NK-92 (cell line): ENCODE measurements around the gene INAFM2.

ENCODE experiments used
- DNase-seq: peaks from one replicate; lab custom pipeline; 2025; ENCODE audit not compliant: unreplicated experiment; lab: John Stamatoyannopoulos, UW

The INAFM2 gene

DNA sequence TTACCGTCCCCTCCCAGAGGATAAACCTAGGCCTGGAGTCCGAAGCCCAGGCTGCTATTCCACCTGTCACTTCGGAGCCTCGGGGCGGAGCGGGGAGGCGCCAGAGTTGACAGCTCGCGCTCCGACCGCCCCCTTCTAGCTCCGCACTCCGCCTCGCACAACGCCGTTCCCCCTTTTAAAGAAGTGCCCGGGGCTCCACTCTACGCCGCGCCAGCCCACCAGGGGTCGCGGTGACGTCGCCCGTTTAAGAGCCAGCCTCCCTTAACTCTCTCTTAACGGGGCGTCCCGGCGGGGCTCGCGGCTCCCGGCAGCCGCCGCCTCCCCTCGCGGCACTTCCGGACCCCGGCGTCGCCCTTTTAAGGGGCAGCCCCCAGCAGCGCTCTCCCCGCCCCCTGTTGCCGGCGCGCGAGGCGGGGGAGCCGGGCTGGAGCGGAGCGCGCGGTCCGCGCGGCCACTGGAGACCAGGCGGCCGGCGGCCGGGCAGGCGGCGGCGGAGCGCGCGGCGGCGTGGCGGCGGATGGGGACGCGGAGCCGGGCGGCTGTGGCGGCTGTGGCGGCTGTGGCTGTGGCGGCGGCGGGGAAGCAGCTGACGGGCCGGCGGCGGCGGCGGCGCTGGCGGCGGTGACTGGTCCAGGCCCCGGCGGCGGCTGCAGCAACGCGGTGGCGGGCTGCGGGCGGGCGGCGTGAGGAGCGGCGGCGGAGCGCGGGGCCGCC lies at the start of gene INAFM2:
INAFM2 (plus strand) TSS at position 454 of the 714 bp plus-strand sequence. CDS start 364 bp downstream, outside the sequence.
- peak; percentile 37 for DNase-seq

DNA sequence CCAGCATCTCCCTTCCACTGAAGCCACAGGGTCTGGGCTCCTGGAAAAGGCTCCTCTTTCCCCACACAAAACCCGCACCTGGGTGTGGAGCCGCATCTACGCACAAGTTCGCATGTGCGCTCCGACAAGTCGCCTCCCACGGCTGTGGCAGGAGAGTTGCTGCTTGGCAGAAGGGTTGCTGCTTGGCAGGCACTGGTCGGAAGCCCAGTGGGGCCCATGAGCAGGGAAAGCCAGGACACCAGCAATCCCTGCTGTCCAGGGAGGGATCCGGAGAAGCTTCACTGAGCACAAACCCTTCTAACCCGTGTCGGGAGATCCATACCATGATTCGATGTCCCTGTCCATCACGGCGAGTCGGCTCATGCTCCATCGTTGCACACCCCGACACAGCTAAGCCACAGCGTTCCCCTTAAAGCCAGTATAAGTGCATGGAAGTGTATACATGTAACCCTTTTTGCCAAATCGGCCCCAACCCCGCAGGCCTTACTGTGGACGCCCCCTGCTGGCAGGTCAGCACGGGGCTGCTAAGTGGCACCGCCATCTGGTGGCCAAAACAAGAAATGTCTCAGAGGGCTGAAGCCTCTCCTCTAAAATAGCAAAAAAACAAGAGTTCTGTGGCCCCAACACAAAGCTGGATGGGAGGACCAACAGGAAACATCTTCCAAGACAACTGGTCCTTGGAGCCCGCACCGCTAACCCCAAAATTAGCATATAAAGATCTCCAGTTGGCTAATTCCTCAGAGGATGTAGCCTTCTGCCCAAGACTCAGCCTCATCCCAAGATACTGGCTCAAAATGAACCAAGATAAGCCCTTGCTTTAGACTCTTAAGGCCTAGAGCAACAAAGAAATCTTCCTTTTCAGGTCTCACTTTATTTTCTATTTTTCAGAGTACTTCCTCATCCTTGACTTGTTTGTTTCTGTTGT lies 48.9 kb upstream of the INAFM2 start:
- DNase-seq: peak; percentile 19

DNA sequence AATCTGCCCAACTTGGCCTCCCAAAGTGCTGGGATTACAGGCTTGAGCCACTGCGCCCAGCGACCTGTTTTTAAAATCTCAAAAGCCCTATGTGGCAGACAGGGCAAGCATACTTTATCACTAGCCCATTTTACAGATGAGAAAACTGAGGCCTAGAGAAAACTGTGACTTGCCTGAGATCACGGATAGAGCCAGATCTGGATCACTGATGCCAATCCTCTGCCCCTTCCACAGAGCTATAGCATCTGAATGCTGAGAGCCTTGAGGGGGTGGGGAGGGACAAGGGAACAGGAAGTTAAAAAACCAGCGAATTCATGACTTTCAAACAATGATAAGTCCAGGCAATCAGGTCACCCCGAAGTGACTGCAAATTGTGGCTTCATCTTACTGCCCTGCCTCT lies 48.0 kb upstream of the INAFM2 start:
- DNase-seq: no peak

DNA sequence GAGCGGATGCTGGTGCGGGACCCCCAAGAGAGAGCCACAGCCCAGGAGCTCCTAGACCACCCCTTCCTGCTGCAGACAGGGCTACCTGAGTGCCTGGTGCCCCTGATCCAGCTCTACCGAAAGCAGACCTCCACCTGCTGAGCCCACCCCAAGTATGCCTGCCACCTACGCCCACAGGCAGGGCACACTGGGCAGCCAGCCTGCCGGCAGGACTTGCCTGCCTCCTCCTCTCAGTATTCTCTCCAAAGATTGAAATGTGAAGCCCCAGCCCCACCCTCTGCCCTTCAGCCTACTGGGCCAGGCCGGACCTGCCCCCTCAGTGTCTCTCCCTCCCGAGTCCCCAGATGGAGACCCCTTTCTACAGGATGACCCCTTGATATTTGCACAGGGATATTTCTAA lies 47.5 kb upstream of the INAFM2 start:
- no peak for DNase-seq

DNA sequence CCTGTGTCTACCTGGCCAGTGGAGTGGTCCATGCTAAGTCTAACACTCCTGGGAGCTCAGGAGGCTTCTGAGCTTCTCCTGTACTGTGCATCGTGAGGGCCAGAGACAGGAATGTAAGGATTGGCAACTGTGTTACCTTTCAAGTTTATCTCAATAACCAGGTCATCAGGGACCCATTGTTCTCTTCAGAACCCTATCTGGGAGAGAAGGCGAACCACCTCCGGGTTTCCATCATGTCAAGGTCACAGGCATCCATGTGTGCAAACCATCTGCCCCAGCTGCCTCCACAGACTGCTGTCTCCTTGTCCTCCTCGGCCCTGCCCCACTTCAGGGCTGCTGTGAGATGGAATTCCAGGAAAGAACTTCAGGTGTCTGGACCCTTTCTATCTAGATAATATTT lies 46.6 kb upstream of the INAFM2 start:
- DNase-seq: no peak

DNA sequence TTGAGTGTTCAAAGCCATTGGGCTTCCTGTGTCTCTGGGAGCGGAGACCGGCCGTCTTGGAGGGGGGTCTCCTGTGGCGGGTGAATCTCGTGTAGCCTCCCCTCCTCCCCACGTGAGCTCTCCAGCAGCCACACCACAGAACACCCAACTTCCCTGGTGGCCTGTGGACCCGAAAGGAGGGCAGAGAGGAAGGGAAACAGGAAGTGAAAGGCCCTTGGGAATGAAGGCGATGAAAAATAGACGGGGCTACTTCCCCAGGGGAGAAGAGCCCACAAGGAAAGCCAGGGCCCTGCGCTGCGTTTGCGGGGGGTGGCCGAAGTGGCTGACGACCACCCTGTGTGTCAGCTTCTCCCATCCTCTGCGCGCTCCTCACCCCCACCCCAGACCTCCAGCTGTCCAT lies 46.0 kb upstream of the INAFM2 start:
- no peak for DNase-seq

DNA sequence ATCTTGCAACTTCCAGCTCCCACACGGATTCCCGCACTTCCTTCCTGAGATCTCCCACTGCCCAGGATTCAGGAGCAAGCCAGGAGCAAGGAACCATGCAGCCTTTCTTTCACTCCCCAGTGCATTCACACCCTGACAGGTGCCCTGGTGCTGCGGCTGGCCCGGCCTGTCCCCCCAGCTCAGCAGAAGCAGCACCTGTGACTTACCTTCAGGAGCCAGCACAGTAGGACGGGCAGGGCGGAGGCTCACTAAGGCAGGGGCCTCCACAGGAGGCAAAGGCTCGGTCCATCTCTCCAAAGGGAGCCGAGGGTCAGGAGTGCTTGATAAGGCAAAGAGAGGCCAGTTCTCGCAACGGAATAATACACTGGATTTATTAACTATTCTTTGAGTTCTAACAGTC lies 45.5 kb upstream of the INAFM2 start:
- DNase-seq: no peak

DNA sequence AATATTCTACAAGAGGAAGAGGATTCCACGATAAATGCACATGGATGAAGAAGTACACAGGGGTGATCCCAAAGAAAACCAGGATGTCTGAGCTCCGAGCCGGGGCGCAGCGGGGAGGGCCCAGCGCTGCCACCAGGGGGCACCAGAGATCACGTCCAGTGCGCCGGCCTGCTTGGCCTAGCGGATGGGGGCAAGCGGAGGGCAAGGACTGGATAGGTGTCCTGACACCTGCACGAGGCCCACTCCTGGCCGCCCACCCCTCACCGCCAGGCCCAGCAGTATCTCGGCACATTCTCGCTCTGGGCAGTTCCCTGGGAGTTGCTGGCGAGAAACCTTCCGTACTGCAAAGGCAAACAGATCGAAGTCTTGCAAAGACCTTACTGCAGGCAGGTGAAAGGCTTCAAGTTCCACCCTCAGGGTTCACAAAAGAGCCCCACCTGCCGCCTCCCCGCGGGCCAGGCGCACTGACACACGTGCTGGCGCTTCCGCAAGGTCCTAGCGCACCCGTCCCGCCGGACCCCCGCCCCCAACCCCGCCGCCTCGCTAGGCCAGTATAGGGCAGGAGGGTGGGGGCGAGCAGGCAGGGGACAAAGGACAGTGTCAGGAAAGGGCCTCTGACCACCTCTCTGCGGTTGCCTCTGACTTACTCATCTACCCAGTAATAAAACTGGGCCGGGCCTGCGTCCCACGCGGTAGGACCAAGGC lies 43.9 kb upstream of the INAFM2 start:
- no peak for DNase-seq

DNA sequence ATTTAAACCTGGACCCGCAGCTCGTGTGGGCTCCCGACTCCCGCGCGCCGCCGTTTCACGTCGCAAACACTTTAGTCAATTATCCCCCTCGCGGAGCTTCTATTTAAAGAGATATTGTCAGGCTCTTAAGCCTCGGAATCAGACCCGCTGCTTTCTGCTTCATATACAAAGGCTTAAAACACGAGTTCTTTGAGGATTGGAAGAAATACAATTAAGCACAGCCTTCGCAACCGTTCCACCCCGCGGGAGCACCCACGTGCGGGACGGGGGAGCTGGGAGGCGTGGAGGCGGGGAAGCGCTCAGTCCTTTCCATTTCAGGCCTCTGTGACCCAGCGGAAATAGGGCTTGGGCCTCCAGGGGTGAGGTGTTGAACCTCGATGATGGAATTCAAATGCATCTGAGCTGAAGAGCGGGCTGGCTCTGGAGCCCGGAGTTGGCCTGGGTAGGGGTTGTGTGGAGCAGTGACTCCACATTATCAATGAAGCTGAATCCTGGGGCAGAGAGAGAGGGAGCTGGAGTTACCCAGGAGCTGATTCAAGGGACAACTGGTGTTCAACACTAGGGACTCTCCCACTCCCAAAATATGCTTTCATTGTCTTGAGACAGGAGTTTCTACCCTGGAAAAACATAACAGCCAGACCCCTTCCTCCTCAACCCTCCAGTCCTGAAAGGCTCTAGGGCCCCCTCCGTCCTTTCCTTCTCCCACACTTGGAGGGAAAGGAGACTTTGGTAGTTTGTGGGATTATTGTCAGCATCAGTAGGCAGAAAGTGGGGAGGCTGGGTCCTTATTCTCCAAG lies 43.0 kb upstream of the INAFM2 start:
- no peak for DNase-seq

DNA sequence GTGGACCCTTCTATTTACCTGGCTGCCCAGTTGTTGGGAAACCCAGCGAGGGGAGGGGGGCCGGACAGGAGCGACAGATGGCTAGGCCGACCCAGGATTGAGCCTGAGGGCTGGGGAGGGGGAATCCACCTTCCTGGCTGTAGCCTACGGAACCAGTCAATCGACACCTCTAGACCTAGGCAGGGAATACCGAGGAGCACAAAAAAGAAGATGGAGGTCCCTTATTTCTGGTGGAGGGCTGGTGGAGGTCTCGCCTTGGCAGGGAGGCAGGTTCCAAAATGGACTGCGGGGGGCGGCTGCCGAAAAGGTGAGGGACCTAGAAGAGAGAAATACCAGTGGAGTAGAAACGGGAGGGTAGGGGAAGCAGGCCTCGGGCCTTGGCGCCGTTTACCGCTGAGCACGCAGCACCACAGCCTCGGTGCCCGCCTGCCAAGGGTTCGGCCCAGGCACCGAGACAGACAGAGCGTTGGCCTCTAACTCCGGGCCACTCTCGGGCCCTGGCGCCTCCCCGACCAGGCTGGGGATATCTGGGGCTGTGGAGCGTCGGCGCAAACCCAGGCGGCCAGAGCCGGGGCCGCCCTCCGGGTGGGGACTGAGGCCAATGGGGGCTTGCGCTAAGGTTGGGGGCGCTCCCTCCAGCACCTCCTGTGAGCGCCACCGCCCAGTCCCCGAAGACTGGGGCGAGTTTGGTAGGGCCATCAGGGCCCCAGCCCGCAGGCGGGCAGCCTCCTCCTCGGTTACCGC lies 42.3 kb upstream of the INAFM2 start:
- no peak for DNase-seq

DNA sequence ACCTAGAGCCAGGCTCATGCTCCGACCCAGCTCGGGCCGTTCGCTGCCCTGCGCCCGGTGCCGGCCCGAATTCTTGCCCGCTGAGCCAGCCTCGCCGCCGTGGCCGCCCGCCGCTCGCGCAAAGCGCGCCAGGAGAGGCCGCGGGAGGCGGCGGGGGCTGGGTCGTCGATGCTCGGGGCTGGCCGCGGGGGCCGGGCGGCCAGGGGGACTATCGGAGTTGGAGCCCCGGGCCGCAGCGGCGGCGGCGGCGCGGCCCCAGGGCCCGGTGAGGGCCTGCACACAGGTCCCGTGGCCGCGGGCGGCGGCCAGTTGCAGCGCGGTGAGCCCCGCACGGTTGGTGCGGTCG lies 41.7 kb upstream of the INAFM2 start:
- no peak for DNase-seq

DNA sequence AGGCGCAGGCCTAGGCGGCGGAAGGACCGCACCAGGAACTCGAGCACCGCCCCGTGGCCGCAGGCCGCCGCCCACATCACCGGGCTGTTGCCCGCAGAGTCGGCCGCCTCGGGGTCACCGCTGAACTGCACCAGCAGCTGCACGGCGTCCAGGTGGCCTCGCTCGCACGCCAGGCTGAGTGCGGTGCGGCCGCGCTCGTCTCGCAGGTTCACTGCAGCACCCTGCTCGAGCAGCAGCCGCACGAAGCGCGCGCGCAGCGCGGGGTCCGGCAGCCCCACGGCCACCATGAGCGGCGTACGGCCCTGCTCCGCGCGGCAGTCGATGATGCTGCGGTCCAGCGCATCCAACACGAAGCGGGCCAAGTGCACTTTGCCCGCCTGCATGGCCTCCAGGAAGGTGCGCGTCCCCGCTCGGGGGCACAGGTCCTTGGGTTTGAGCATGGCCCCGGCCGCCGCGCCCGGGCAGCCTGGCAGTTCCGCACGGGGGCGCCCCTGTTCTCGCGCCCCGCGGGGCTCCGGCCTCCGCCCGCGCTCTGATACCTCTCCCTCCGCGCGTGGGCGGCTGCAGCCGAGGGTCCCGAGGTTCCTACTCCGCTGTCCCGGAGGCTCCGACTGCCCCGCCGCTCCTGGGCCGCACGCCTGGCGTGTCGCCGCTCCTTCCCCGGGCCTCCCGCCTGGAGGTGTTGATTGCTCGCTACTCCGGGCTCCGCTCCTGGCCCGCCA lies 41.2 kb upstream of the INAFM2 start:
- no peak for DNase-seq

DNA sequence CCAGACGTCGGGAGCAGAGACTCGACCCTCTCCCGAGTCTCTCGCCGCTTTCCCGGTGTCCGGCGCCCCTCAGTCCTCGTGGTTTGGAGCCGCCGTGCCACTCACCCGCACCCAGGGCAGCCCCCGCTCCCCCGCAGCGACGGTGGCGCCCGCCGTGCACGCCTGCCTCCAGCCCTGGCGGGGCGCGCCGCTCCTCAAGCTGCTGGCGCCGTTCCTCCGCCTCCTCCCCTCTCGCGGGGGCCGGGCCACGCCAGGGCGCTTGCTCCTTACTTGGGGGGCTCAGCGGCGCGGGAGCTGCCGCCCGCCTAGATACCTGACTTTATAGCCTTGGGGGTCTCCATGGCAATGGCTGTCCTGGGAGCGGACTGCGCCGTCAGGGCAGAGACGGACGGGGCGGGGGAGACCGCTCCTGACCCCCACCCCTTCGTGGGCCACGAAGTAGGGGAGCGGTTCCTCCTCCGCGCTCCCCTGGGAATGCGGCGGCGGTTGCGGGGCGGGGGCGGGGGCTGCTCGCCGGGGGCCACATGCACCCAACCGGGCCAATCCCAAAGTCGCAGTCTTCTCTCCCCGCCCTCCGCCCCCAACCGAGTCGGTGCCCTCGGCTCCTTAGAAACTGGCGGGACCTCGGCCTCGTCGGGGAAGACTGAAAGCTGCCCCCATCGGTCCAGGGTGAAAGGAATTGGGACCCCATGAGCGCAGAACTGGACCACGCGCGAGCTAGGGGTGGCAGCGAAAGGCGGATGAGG lies 40.5 kb upstream of the INAFM2 start, which contains the start of gene ANKRD63:
ANKRD63 (minus strand) TSS at position 196 of the 746 bp plus-strand sequence. CDS start 478 bp downstream, outside the sequence.
- no peak for DNase-seq

DNA sequence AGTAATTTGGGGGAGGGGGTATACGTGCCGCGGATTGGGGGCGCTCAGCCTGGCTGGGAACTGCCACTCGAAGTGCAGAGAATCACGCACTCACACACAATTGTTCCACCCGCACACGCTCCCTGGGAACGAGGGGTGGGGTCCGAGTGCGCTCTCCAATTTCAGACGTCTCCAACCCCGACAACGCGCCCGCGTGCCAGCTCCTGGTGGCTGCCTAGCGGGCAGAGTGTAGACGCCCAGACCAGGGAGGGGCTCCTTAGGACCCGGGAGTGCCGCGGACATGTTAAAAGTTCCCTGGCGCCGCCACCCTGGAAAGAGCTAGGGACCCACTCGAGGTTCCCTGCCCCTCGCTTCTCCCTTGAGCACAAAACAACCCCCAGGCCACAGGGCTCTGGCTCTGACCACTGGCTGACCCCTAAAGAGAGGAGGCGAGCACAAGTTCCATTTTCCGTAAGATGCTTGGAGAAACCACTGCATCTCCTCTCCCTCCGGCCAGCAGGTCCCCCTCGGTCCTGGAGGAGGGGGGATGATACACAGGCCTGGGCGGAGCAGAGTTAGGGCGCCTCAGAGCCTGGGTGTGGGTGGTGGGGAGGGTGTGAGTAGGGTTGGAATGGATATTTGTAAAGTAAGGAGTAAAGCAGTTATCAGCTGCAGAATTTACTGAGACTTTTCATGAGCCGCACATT lies 39.7 kb upstream of the INAFM2 start:
- DNase-seq: no peak

DNA sequence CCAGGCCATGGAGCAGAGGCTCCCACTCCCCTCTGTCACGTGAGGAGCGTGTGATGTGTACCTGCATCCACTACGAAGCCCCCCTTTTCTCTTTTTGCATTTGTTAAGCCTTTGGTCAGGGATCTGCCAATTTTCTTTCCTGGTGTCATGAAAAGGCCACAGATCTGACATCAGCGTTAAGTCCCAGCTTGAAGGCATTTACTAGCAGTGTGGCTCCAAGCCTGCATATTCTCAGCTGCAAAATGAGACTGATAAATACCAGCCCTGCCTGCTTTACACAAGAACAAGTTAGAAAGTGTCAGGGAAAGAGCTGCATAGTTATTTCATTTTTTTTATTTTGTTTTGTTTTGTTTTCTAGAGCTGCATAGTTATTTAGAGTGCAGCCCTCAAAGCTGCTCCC lies 38.3 kb upstream of the INAFM2 start:
- DNase-seq: no peak

DNA sequence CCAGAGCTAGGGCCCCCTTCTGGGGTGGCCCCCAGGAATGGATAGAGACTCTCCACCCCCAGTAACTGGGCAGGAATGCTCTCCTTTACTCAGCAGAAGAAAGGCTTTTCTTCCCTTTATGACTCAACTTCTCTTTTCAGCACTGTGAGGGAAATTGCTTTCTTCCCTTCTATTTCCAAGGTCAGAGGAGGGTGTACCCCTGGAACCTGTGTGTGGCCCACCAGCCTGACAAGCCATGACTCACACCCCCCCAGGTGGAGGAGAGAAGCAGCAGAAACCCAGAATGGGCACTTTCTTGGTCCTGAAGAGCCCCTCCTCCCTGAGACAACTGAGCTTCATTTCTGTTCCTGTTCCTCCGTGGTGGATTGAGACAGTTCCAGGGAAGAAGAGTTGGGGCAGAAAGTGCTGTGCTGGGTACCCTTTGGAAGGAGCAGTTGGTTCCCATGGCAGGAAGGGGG lies 37.9 kb upstream of the INAFM2 start:
- no peak for DNase-seq

DNA sequence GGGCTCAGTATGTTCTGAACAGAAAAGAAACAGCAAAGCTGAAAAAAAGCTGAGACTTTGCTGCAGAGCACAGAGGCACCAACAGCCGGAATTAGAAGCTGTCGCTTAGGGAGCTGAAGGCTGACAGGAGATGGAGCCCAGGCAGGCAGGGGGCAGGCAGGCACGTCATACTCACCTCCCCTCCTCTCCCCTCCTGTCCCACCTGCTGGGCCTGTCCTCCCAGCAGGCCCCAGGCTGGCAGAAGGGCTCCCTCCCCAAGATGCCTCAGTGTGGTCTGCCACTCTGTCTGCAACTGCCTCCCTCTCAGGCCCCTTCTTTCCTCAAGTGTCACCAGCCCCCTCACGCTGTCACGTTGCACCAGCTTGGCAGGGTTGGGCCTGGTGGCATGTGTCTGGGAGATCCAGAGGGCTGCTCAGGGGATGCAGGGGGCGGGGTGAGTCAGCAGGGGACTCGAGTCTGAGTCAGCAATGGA lies 37.4 kb upstream of the INAFM2 start:
- no peak for DNase-seq

DNA sequence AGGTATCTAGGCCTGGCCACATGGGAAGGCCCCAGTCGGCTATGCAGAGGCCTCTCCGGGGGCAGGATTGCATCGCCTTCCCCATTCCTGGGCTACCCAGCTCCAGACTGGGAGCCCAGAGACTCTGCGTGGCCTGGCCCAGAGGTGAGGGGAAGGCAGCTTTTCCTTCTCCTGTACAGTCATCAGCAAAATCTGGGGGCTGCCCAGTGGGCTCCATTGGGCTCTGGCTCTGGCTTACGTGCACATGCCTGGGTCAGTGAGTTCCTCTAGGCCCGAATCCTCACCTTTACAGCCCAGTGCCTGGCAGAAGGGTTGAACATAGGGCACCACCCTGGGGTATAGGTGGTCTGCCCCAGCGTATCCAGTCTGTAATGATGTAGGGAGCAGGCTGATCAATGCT lies 36.7 kb upstream of the INAFM2 start:
- DNase-seq: no peak
